Transverse colon (tissue), 4 donors: ENCODE data around the gene CSTA.

Experiments used
- CTCF ChIP-seq, 5 experiments: fragments of 200-600 bp in 3 of 5; fragments of 450-650 bp in 2 of 5; sonication (generic) in 3 of 5; IDR thresholded peaks; 1 replicate in 2 of 5; 2 replicates in 3 of 5; pipeline ENCODE4 v1.5.1; 2016 to 2017; ENCODE audit warnings: antibody characterized with exemption in 5 of 5, inconsistent platforms in 3 of 5, mild to moderate bottlenecking in 2 of 5, moderate library complexity in 1 of 5
- POLR2A ChIP-seq: fragments of 450-650 bp; IDR thresholded peaks from one replicate; pipeline ENCODE4 v1.6.1; 2016; ENCODE audit warnings: antibody characterized with exemption, mild to moderate bottlenecking, moderate library complexity
- POLR2AphosphoS5 ChIP-seq, 3 donors: sonication (generic); formaldehyde crosslinking; IDR thresholded peaks; one replicate each; pipeline ENCODE4 v1.6.1; 2016; ENCODE audit warnings: antibody characterized with exemption in 3 of 3

DNA sequence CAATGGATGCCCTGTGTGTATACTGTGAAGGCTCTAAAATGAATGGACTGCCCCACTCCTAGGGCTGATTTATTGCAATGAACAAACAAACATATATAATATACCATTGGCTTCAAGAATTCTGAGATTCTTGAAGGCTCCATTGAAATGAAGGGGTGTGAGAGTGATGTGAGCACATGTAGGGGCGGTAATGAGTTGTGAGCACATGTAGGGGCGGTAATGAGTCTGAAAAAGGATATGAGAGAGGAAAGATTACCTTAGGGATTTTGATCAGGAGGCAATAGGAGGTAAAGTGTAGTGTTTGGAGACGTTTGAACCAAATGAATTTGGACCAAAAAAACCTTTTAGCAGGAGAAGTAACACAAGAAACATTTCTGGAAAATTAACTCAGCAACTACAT is 62.7 kb downstream of the CSTA start:
- no peak for TF ChIP-seq POLR2A
- no peak for TF ChIP-seq CTCF (IDR thresholded peaks at IDR 0.05)
- TF ChIP-seq POLR2AphosphoS5 (IDR thresholded peaks at IDR 0.05) = no peak
